HG03060 (cell line): Measurements from ENCODE around the gene ADAMTSL3.
"Not testable (repeated sequence)": the region's sequence is repeated elsewhere in the genome, so short reads cannot be mapped to it uniquely, and the experiment has no call there.

ENCODE experiments used
- ATAC-seq: cut with Tn5 transposase; IDR thresholded peaks from one replicate; pipeline ENCODE4 v1.9.1; 2021; ENCODE audit warnings: low read depth, moderate number of reproducible peaks; ENCODE audit not compliant: unreplicated experiment

Gene ADAMTSL3

DNA sequence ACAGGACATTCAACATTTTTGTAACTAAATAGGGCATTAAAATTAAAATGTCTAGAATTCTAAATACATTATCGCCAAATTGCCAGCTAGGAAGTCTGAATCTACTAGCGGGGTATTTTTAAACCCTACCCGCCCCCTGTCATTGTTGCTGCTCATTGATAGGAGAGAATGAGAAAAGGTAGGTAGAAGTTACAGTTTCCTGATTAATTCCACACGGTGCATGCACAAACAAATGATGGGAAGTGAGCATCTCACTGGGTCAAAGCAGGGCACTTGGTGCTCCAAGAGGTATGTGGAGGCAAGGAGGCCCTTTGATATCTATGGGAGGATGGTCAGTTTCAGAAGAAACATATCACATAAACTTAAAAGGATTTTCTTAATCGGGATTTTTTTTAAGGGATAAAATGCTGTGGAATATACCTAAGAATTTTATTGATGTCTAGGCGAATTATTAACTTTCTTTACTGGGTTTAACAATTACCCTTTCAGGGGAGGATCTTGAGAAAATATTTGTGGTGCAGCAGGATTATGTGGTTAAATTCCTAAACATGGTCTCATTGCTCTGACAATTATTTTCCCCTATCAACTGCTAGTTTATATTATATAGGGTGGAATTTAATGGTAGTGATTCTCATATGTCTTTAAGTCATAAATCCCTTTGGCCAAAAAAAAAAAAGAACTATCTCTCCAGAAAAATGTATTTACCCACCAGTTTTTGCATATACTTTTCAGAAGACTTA is 345.6 kb downstream of the ADAMTSL3 start:
- ATAC-seq = no peak

DNA sequence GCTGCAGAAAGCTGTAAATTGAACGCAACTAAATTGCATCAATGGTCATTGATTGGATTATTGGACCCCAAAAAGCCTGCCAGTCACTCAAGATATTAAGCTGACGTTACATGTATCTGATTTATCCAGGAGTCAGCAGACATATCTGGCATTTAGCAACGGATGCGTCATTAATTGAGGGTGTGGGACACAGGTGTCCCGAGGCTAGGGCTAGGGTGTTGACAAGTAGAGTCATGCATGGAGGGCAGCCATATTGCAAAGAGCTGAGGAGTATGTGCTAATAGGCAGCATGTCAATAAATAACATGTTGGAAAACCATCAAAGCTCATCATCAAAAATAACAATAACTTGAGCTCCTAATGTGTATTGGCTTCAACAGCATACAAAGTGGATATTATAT is 347.1 kb downstream of the ADAMTSL3 start:
- ATAC-seq = no peak

DNA sequence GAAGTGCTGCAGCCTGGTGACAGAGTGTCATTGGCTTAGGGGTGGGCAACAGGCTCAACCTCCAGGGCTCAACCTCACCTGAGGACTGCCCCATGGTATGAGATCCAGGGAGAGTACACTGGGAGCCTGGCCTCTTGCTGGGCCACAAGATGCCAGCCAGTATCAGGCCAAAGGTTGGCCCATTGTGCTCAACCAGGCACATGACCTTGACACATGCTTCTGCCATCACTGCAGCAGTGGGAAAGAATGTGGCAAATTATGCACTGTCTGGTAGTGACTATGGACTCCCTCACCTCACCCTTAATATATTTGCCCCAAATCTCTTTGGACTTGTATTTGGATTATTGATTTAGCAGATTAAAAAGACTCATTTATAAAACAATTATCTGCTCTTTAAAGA is 347.7 kb downstream of the ADAMTSL3 start:
- ATAC-seq = no peak

DNA sequence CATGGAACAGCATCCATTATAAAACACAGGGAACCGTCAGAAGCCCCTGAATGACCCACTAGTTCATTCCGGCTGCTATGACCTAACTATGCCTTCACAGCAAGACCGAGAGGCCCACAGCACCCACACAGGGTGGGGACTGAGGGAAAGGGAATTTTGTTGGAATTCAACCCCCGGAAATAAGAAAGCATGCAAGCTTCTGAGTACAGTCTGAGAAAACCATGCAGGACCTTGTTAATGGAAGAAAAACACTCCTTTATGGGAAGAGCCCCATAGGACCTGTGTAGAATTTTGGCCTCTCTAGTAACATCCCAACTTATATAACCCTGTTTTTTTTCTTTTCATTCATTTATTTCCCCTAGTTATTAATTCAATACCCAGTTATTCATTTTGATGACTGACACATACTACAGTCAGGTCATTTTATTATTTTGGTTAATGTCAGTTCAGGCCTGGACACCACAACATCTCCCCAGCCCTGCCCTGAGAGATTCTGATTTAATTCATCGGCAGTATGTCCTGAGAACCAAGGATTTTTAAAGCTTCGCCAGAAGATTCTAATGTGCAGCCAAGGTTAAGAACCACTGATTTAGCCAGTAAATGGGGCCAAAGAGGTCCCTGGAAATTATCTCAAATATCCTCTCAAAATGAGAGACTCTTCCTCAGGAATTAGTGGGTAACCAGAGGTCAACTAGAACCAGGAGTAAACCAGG is 350.0 kb downstream of the ADAMTSL3 start:
- ATAC-seq = no peak

DNA sequence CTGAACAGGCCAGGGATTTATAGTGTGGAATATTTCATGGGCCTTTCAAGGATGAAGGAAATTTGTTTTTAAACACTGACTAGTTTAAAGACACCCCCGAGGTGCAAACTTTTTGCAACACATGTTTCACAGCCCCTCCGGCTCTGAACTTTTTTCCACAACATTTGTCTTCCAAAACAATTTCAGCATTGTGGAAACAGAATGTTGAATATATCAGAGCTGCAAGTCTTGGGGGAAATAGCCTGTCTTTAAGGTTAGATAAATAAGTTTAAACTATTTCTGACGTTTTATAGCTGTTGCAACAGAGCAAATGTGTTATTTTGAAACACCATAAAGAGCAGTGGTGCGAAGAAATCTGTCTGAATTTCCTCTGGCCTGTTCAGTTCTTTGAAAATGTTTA is 352.5 kb downstream of the ADAMTSL3 start:
- no peak for ATAC-seq

DNA sequence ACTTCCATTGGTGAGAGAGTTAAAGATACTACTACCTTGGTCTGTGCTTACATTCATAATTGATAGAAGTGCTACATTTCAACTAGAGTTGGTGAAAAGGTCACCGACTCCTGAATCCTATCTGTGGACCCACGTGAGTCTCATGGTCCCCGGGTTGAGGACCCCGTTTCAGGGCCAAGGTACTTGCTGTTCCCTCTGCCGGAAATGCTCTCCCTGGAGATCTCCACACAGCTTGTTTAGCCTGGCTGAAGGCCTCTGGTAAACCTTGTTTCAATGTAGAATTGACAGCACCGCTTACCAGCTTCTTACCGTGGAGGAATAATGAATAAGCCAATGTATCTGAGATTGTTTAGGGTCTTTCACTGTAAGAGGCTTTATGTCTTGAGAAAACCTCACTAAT is 355.7 kb downstream of the ADAMTSL3 start:
- ATAC-seq = no peak

DNA sequence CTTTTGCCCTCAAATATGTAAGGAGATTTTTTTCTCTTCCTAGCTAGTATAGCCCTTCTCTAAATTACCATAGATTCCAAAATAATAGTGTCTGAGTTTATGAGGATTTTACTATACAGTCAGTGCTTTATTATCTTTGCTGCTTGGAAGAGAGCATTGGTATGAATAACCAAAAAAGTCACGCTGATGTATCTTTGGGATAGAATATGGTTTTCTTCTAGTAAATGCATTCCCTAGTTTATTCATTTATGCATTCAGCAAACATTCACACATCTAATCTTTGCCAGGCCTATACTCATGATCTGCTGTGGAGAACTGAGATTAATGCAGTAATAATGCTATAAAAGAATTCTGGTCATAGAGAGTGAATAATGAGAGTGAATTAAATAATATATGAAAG is 356.3 kb downstream of the ADAMTSL3 start:
- ATAC-seq = no peak

DNA sequence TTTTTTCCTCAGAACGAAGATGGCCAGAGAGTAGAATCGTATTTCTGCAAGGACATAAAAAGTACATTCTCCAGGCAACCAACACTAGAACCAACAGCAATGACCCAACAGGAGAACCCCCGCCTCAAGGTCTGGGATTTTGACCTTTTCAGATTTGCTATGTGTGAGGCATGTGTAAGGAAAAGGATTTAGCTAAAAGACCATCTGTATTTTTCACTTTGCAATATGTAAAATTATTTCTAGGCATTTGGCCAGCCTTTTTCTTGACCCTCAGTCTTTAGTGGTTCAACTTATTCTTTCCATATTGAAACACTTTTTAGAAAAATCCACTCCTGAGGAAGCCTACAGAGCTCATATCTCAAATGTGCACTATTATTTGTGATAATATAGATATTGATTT is 362.4 kb downstream of the ADAMTSL3 start:
- no peak for ATAC-seq

DNA sequence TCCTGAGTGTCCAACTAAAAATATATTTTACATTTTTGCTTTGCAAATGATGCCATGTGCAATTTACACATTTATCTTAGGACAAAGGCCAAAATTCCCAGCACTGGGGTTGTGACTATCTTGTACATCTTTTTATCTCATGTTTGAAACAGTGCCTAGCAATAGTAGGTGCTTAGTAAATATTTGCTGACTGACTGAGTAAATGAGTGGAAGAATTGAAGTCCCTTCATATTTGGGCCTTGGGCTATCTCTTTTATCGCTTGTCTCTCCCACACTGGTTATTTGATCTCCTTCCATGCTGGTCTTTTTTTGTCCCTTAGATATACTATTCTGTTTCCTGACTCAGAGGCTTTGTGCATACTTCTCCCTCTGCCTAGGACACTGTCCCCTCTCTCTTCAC is 368.6 kb downstream of the ADAMTSL3 start:
- no peak for ATAC-seq

DNA sequence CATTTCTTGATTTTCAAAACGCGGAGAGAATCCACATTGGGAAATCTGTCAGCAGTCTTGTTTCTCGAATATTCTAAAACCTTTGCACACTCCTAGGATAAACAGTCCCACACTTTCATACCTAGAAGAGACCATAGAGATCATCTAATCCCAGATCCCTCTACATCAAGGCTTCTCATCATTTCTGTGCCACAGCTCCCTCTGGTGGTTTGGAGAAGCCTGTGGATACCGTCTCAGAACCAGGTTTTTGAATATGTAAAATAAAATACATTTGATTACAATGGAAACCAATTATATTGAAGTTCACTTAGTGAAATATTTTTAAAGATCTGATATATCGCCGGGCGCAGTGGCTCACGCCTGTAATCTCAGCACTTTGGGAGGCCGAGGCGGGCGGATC is 369.7 kb downstream of the ADAMTSL3 start:
- ATAC-seq = no peak

DNA sequence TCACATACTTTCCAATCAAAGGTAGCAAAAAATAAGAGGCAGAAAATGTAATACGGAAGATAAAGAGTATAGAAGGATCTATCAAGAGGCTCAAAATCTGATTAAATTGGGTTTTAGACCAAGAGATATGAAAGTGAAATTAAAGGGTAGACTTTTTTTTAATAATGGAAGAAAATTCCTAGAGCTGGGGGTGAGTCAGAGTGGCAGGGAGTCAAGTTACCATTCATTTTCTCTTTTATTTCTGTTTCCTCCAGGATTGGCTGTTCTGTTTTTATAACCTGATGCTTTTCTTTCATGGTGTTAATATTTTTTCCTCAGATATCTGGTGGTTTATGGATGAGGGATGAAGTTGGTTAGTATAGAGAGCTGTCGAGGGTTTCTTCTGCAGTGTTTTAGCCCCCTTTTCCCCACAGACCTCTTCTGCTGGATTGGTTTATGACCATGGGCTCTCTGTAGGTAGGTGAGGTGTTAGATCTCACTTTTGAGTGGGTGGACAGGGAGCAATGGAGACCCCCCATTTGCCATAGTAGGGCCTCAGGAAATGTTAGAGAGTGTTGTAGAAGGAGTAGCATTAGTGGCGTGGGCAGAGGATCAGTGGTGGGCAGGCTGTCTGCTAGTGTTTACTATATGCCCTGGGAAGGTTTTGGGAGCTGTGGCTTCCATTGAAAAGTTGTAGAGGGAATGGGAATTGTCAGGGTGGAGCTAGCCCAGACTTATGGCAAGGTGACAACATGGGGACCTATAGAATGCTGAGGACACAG is 380.1 kb downstream of the ADAMTSL3 start:
- no peak for ATAC-seq

DNA sequence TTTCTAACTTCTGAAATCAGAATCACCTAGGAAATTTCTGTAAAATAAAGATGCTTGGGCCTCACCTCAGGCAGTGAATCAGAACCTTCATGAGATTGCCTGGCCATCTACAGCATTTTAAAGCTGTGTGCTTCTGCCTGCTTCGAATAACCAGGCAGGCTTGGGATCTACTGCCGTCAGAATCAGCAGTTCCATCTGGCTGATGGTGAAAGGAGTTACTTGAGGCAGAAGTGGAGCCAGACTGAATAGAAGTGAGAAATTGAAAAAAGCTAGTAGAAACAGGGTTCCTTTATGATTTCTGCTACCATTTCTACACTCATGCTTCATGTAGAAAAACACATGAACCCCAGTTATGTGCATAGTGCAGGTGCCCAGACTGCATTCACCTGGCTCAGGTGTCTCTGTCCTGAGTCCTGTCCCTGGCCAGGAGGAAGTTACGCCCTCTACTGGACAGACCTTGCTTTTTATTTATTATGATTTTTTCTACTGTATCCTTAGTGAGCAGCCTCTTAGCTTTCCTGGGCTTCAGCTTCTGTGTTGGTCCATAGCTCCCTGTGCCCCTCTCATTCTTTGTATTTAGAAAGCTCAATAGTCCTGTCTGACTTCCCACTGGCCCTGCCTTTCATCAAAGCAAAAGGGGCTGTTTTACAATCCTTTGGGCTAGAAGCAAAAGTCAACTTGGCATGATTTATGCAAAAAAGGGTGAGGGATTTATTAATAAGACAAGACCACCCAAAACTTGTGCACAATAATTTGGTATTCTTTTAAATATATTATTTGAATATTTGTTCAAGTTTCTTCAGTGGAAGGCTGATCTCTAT is 380.9 kb downstream of the ADAMTSL3 start:
- ATAC-seq = no peak

DNA sequence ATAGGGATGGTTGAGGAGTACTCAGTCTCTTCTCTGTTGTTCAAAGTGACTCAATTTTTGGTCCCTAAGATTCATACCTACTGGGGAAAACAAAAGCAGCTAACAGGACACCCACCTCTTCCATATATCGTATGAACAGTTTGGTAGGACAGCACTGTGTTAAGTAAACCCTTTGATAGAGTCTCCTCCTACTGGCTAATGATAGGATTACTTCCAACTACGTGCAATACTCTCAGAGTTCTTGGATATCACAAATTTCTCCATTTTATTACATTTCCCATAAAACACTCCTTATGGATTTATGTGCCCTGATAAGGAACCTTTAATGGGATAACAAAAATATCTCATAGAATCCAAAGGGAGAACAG is 381.5 kb downstream of the ADAMTSL3 start:
- ATAC-seq = no peak

DNA sequence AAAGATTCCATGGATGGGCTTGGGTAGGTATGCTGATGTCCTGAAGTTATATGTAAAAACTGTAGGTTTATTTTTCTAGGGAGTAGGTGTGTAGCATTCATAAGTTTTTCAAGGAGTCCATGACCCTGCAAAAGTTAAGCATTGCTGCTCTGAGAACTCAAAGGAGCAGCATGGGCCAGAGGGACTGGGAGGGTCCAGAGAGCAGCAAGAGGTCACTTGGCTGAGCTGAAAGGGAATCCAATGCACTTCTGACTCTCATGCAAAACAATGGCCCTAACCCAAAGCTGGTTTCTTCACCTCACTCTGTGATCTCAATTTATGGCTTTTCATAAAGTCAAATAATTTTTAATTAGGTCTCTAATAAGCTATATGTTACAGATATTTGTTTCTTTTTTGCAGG is 383.4 kb downstream of the ADAMTSL3 start:
- no peak for ATAC-seq

DNA sequence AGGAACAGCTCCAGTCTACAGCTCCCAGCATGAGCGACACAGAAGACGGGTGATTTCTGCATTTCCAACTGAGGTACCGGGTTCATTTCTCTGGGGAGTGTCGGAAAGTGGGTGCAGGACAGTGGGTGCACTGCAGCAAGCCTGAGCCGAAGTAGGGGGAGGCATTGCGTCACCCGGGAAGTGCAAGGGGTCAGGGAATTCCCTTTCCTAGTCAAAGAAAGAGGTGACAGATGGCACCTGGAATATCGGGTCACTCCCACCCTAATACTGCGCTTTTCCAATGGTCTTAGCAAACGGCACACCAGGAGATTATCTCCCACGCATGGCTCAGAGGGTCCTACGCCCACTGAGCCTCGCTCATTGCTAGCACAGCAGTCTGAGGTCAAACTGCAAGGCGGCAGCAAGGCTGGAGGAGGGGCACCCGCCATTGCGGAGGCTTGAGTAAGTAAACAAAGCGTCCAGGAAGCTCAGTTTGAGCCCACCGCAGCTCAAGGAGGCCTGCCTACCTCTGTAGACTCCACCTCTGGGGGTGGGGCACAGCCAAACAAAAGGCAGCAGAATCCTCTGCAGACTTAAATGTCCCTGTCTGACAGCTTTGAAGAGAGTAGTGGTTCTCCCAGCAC is 388.6 kb downstream of the ADAMTSL3 start:
- not testable (repeated sequence) for ATAC-seq

DNA sequence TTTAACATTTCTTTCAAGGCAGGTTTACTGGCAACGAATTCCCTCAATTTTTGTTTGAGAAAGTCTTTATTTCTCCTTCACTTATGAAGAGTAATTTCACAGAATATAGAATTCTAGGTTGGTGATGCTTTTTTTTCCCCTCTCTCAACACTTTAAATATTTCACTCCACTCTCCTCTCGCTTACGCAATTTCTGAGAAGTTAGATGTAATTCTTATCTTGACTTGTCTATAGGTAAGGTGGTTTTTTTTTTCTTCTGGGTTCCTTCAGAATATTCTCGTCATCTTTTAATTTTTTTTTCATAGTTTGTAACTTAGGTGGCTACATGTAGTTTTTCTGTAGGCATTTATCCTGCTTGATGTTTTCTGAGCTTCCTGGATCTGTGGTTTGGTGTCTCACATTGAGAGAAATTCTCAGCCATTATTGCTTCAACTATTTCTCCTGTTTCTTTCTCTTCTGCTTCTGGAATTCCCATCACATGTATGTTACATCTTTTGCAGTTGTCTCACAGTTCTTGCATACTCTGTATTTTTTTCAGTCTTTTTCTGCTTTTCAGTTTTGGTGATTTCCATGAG is 392.2 kb downstream of the ADAMTSL3 start:
- ATAC-seq = no peak

DNA sequence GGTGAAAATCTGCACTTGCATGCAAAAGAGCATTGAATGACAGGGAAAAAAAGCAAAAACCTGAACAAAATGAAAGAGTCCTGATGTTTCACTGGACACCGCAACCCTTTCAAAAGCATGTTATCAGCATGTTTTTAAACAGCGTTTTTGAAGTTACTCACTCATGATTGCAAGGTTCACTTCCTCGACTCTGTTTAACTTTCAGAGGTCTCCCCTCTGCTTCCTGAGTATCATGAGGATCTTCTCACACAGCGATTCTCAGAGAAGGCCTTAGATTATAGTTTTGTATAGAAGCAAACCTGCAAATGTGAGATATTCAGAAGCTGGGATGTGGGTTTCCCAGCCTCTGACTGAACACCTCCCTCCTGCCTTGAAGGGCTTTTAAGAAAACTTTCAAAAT is 395.6 kb downstream of the ADAMTSL3 start:
- ATAC-seq = not testable (repeated sequence)

DNA sequence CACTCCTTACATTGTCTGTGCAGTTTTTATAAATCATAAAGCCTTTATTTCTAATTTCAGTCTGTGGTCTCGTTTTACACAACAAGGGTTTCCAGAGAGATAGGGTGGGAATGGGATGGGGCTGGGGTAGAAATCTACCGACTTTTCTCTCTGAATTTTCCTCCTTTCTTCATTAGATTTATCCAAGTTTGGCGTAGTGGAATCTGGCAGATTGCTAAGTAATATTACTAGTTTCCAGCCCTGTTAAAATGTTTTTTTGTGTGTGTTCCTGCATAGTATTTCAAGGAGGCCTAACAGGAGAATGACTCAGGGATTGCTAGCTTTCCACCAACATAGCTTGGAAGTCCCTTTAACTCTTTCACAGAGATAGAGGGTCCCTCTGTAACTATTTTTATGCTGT is 396.2 kb downstream of the ADAMTSL3 start:
- ATAC-seq = no peak

DNA sequence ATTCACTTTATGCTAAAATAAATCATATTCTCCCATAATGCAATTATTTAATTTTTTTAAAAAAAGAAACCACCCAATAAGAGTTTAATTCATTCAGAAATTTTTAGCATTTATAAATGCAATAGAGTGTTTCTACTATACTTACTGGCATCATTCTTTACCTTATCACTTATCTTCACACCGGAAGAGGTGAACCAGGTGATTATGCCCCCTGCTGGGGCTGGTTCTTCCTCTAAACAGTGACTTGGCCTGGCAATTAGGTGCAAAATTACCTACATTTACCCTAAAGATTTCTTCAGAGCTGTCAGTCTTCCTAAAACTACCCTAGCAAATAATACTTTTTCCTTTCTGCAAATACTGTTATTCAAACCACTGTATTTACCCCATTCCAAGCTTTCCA is 397.2 kb downstream of the ADAMTSL3 start:
- not testable (repeated sequence) for ATAC-seq

DNA sequence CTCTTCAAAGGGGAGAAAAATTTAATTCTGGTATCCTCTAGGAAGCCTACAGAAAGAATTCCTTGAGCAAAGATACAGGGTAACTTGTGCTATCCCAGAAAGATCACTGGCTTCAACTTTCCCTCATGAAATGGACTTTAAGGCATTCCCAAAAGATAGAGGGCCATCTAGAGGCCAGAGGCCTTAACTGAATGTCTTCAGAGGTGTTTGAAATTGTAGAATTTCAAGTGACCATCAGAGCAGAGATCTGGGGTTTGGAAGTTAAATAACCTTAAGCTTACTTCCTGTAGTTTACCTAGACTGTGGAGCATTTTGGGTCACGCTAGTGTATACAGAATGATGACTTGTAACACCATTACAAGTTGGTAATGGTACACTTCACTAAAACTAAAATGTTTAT is 400.6 kb downstream of the ADAMTSL3 start:
- not testable (repeated sequence) for ATAC-seq
